K562 (cell line): ENCODE results near the gene NME9. TPM values are rescaled to one million over a fixed set of nuclear protein-coding genes. Genes with fewer than 3 reads are reported as not detected.
A peak's percentile ranks its signal among the peaks of the same experiment; 100 is the strongest.

Experiments
- ATAC-seq: fragments of 200-7000 bp; cut with Tn5 transposase; 3 replicates; pipeline ENCODE4 v1.9.1; 2020; ENCODE audit warnings: moderate library complexity
- Bru-seq: library from RNA; stranded (reverse); fragments of 400-500 nt; gene quantifications from one replicate; lab custom pipeline; 2021; lab: Mats Ljungman, UMichigan
- BruChase-seq, 2 experiments: library from RNA; stranded (reverse); fragments of 400-500 nt; gene quantifications; one replicate each; lab custom pipeline; 2021; lab: Mats Ljungman, UMichigan
- BruUV-seq: library from RNA; stranded (reverse); fragments of 400-500 nt; replicated peaks from 2 replicates; lab custom pipeline; 2021; lab: Mats Ljungman, UMichigan
- CTCF ChIA-PET: fragments of 300-600 bp; formaldehyde crosslinking; extraction: SDS; loops from one replicate; lab custom pipeline; 2021; ENCODE audit warnings: low intra/inter-chr PET ratio; lab: Yijun Ruan, JAX
- POLR2A ChIA-PET: fragments of 300-600, 350-650 bp; sonication (Branson Sonifier 250); formaldehyde crosslinking; extraction: SDS; loops from one replicate; lab custom pipeline; 2021; ENCODE audit warnings: antibody characterized with exemption, inconsistent platforms; lab: Yijun Ruan, JAX
- DNase-seq, 4 experiments: peaks; one replicate each; pipeline versions ENCODE4 v3.0.0 to v3.0.0-alpha.2; 2011 to 2018; ENCODE audit warnings: low spot score in 3 of 4, mixed read lengths in 3 of 4; ENCODE audit errors: extremely low read depth in 1 of 4
- FAIRE-seq: peaks from 2 replicates; lab custom pipeline; 2011; peaks lifted over from hg19 to GRCh38; lab: Jason Lieb, UNC
- H2AFZ ChIP-seq: 2 replicates; pipeline ENCODE4 v1.6.0; 2011; ENCODE audit warnings: low read depth, low read length, control low read depth, inconsistent platforms
- H3K27ac ChIP-seq: fragments of 200-600 bp; 3 replicates; pipeline ENCODE4 v1.8.0; 2011; ENCODE audit warnings: low read depth, mild to moderate bottlenecking, control low read depth, inconsistent platforms, low read length, moderate library complexity, mixed read lengths; ENCODE audit errors: extremely low read depth
- H3K27me3 ChIP-seq, 2 experiments: fragments of 300-600 bp in 1 of 2; 2 replicates in 1 of 2; 3 replicates in 1 of 2; pipeline versions ENCODE4 v1.6.0 to v1.8.0; 2011; ENCODE audit warnings: inconsistent platforms in 2 of 2, low read length in 2 of 2, mild to moderate bottlenecking in 1 of 2, mixed read lengths in 1 of 2, moderate library complexity in 1 of 2; ENCODE audit not compliant: control insufficient read depth in 2 of 2, insufficient read depth in 2 of 2
- H3K36me3 ChIP-seq: fragments of 300-600 bp; 3 replicates; pipeline ENCODE4 v1.8.0; 2011; ENCODE audit warnings: mild to moderate bottlenecking, low read length, inconsistent platforms; ENCODE audit not compliant: control insufficient read depth, insufficient read depth
- H3K4me1 ChIP-seq, 2 experiments: fragments of 200-600 bp in 1 of 2; replicated peaks in 1 of 2; 2 replicates in 1 of 2; 3 replicates in 1 of 2; pipeline versions ENCODE4 v1.5.1 to v1.8.0; 2011; ENCODE audit warnings: inconsistent platforms in 2 of 2, low read length in 2 of 2, mild to moderate bottlenecking in 1 of 2, mixed read lengths in 1 of 2, moderate library complexity in 1 of 2; ENCODE audit not compliant: control insufficient read depth in 2 of 2, insufficient read depth in 2 of 2
- H3K4me2 ChIP-seq: 2 replicates; pipeline ENCODE4 v1.6.1; 2011; ENCODE audit warnings: low read length, control low read depth, inconsistent platforms, mixed read lengths; ENCODE audit not compliant: insufficient read depth
- H3K4me3 ChIP-seq: fragments of 200-600 bp; sonication (generic), shearing (Covaris generic); 2 replicates; pipeline ENCODE4 v1.5.1; 2016; ENCODE audit warnings: control low read depth, inconsistent platforms
- H3K79me2 ChIP-seq: fragments of 200-600 bp; 3 replicates; pipeline ENCODE4 v1.8.0; 2011; ENCODE audit warnings: low read length, inconsistent platforms; ENCODE audit not compliant: control insufficient read depth, insufficient read depth
- H3K9ac ChIP-seq, 2 experiments: 2 replicates each; pipeline versions ENCODE4 v1.6.0 to v1.6.1; 2011; ENCODE audit warnings: low read depth in 2 of 2, low read length in 2 of 2, control low read depth in 1 of 2, inconsistent platforms in 1 of 2, mild to moderate bottlenecking in 1 of 2, mixed read lengths in 1 of 2; ENCODE audit not compliant: insufficient read depth in 1 of 2
- H3K9me1 ChIP-seq: one replicate; pipeline ENCODE4 v1.6.0; 2011; ENCODE audit warnings: inconsistent platforms, mild to moderate bottlenecking, low read length, moderate library complexity; ENCODE audit not compliant: control insufficient read depth, insufficient read depth
- H3K9me3 ChIP-seq: replicated peaks from 2 replicates; pipeline ENCODE4 v1.5.1; 2011; ENCODE audit warnings: low read depth, low read length, inconsistent platforms; ENCODE audit not compliant: control insufficient read depth, insufficient read depth
- H4K20me1 ChIP-seq: replicated peaks from 2 replicates; pipeline ENCODE4 v1.6.1; 2011; ENCODE audit warnings: low read length, inconsistent platforms, mixed read lengths; ENCODE audit not compliant: control insufficient read depth, insufficient read depth
- BDP1 ChIP-seq: IDR thresholded peaks from 3 replicates; pipeline ENCODE4 v1.6.1; 2011; ENCODE audit not compliant: insufficient read length, insufficient read depth
- CAMTA2 ChIP-seq: fragments of 250-450 bp; sonication (Bioruptor Pico); conservative IDR thresholded peaks from 2 replicates; pipeline ENCODE4 v1.5.1; 2022
- FOXJ2 ChIP-seq: fragments of 200-800 bp; sonication (Bioruptor generic); IDR thresholded peaks from 2 replicates; pipeline ENCODE4 v1.6.1; 2016; ENCODE audit warnings: missing genetic modification characterization, missing compliant biosample characterization
- POLR2AphosphoS2 ChIP-seq: IDR thresholded peaks from 2 replicates; pipeline ENCODE4 v1.6.1; 2012; ENCODE audit warnings: low read length, improper control_type of control experiment
- RBM15 ChIP-seq: fragments of 200-400 bp; formaldehyde crosslinking; IDR thresholded peaks from 2 replicates; pipeline ENCODE4 v1.6.1; 2018; ENCODE audit warnings: mild to moderate bottlenecking, low read length, moderate library complexity; ENCODE audit not compliant: insufficient read depth
- RCOR1 ChIP-seq, 2 experiments: IDR thresholded peaks; 2 replicates each; pipeline ENCODE4 v1.6.1; 2012; ENCODE audit warnings: low read depth in 2 of 2, low read length in 2 of 2, borderline replicate concordance in 1 of 2, improper control_type of control experiment in 1 of 2
- SMARCC2 ChIP-seq: fragments of 450-650 bp; IDR thresholded peaks from 2 replicates; pipeline ENCODE4 v1.6.1; 2017; ENCODE audit warnings: antibody characterized with exemption, moderate library complexity, mild to moderate bottlenecking, low read depth
- TCF3 ChIP-seq: sonication (generic); formaldehyde crosslinking; IDR thresholded peaks from 2 replicates; pipeline ENCODE4 v1.4.0; 2020; ENCODE audit warnings: mild to moderate bottlenecking, missing genetic modification reagents
- WGBS: fragments of 100-300 bp; shearing (Covaris generic); methylation state at CpG from one replicate; pipeline ENCODE4 v1.1.6; 2016; ENCODE audit warnings: low coverage, mixed read lengths; ENCODE audit not compliant: insufficient coverage; ENCODE audit errors: missing lambda C conversion rate; 5-methylcytosine and 5-hydroxymethylcytosine counted together
- in situ Hi-C: fragments of 300-500 bp; cut with MboI; formaldehyde crosslinking; loops from 4 replicates; pipeline ENCODE4 v1.15.0; 2018; ENCODE audit warnings: inconsistent platforms, mixed read lengths
- intact Hi-C: fragments of 100-400 bp; cut with micrococcal nuclease; formaldehyde crosslinking; loops from 2 replicates; pipeline ENCODE4 v1.14.2; 2022
- long read RNA-seq, 3 experiments: library from polyadenylated mRNA in 2 of 3; library from RNA in 1 of 3; unstranded in 2 of 3; stranded (forward) in 1 of 3; transcript quantifications; one replicate each; pipeline ENCODE4 v2.0.0, GENCODE V29; 2019 to 2022
- polyA minus RNA-seq, 3 experiments: library from RNA; depleted of rRNA, polyadenylated mRNA; stranded (reverse); fragments of >200 nt; gene quantifications; 2 replicates each; pipeline ENCODE4 v1.2.3, GENCODE V29; 2011
- polyA plus RNA-seq, 8 experiments: library from polyadenylated mRNA; depleted of rRNA in 4 of 8; stranded (reverse) in 5 of 8; unstranded in 3 of 8; fragments of >200 nt; fragmentation: Nextera tagmentation in 2 of 8; fragmentation: Illumina TruSeq in 1 of 8; extraction: Ambion mirVana in 2 of 8; extraction: Trizol in 1 of 8; gene quantifications; 2 replicates each; pipeline versions ENCODE4 v1.2.1 to v1.2.3, GENCODE V29; 2011 to 2014; ENCODE audit warnings: inconsistent platforms in 1 of 8, missing spikeins in 1 of 8
- total RNA-seq, 7 experiments: library from RNA; depleted of rRNA in 6 of 7; stranded (reverse); fragments of >200 nt in 6 of 7; fragmentation: Illumina TruSeq in 2 of 7; extraction: Trizol in 2 of 7; gene quantifications; 2 replicates each; pipeline versions ENCODE4 v1.2.1 to v1.2.3, GENCODE V29; 2011 to 2021; ENCODE audit warnings: low replicate concordance in 1 of 7
- TF ChIP-seq, protein P1 (sequence below): fragments of 200-800 bp; sonication (Bioruptor generic); IDR thresholded peaks from 2 replicates; pipeline ENCODE4 v1.6.1; 2017; ENCODE audit warnings: missing genetic modification characterization, missing compliant biosample characterization
- TF ChIP-seq, protein P2 (sequence below): sonication (generic); formaldehyde crosslinking; IDR thresholded peaks from 2 replicates; pipeline ENCODE4 v1.8.1; 2022; ENCODE audit warnings: missing genetic modification reagents

Gene NME9, protein sequence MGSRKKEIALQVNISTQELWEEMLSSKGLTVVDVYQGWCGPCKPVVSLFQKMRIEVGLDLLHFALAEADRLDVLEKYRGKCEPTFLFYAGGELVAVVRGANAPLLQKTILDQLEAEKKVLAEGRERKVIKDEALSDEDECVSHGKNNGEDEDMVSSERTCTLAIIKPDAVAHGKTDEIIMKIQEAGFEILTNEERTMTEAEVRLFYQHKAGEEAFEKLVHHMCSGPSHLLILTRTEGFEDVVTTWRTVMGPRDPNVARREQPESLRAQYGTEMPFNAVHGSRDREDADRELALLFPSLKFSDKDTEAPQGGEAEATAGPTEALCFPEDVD
- total RNA-seq (2011; cell fraction: chromatin; rRNA removed; ENCODE audit: low replicate concordance): not detected in 2 replicates
- not detected in 2 replicates for total RNA-seq (2011; cell fraction: nucleolus; rRNA removed)
- 0.66 TPM in 1 of 2 replicates, not detected in the other for total RNA-seq (2011; cell fraction: nucleoplasm; rRNA removed)
- total RNA-seq (2014; rRNA removed) (not detected in 2 replicates), total RNA-seq (2014; rRNA removed; fragmentation: Illumina TruSeq; extraction: Trizol) (not detected in 2 replicates), total RNA-seq (2015; rRNA removed; fragmentation: Illumina TruSeq; extraction: Trizol) (not detected in 2 replicates), total RNA-seq (2021) (not detected in 2 replicates), polyA plus RNA-seq (2011; rRNA removed) (0.04 TPM in 1 of 2 replicates, not detected in the other), polyA plus RNA-seq (2014; fragmentation: Illumina TruSeq; extraction: Trizol) (not detected in 2 replicates), polyA plus RNA-seq (2014; fragmentation: Nextera tagmentation; extraction: Ambion mirVana) (under 1 TPM; 0.13 to 0.15 TPM), polyA plus RNA-seq (2014; rRNA removed) (0.05 TPM in 1 of 2 replicates, not detected in the other), polyA minus RNA-seq (2011; rRNA and poly(A)+ RNA removed) (not detected in 2 replicates), Bru-seq, nascent RNA (percentile 5 among the genes with signal in this experiment), BruChase-seq, experiment 1, labeled RNA remaining after a 2-hour chase (percentile 3 among the genes with signal in this experiment), BruChase-seq, experiment 2, labeled RNA remaining after a 6-hour chase (percentile 8 among the genes with signal in this experiment)
- 0.06 TPM in 1 of 2 replicates, not detected in the other for polyA plus RNA-seq (2011; cell fraction: cytosol; rRNA removed)
- polyA plus RNA-seq (2011; cell fraction: nucleus; rRNA removed): 0.15 and 0.31 TPM in 2 replicates
- 0.48 and 0.93 TPM in 2 replicates for polyA plus RNA-seq (2012)
- not detected in 2 replicates for polyA minus RNA-seq (2011; cell fraction: cytosol; rRNA and poly(A)+ RNA removed)
- 0.13 TPM in 1 of 2 replicates, not detected in the other for polyA minus RNA-seq (2011; cell fraction: nucleus; rRNA and poly(A)+ RNA removed)
- long read RNA-seq, experiment 1, partial matches to known transcripts: 0 of 14 reads
- long read RNA-seq, experiment 1, other reads (novel, unspliced or antisense): 14 of 14 reads
- long read RNA-seq, experiment 2: 0 reads
- long read RNA-seq, experiment 3: 0 reads

DNA sequence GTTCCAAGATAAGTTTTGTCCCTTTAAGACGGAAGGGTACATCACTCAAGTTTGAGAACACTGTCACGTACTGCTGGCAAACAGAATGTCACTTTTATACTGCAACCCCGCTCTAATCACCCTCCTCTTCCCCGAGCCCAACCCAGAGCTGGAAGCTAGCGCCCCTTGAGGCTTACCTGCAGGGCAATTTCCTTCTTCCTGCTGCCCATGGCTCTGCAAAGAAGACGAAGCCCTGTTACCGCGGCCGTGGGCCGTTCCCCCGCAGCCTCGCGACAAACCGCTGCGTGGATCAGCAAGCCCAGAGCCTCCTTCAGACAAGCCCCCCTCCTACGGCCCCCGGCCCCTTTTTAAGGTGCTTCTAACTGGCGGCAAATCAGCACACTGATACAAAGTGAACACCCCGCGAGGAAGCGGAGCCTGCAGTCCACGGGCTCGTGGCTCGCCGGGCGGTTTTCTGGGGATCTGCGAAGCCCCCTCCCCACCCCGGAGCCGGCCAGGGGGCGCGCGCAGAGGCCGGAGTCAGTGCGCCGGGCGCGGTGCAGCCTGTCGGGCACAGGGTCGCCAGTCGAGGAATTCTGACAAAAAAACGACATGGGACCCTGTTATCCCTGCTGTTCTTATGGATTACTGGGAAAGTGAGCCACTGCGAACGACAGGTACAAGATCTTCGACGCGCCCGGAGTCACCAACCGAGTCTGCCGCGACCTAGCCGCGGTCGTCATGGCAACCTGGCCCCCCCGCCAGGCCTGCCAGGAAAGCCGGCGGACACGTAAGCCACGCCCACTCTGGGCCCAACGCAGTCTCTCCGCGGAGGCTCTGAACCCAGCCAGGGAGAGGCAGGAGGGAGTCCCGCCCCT is at the start of gene NME9:
TSS of gene NME9 (minus strand) at position 725 of the 857 bp plus-strand sequence. CDS start at position 209, 516 bp downstream.
- no peaks in the 10 kb centered on the region; a peak in 1 of 5 replicates for H3K27me3 ChIP-seq
- intact Hi-C loops: loop anchor here (1.0 to 10.0 kb wide), 2 partner anchors 149 to 265 kb away; no protein-coding TSS in a partner anchor
- no peaks in the 10 kb centered on the region for H4K20me1 ChIP-seq
- peak within 1 kb of the TSS; percentile 90 for H2AFZ ChIP-seq
- H3K4me2 ChIP-seq: peak within 1 kb of the TSS; percentile 83
- peaks cover 7 to 10% of the 10 kb centered on the region in 2 experiments; a peak in 4 of 5 replicates for H3K4me1 ChIP-seq
- no peaks in the 10 kb centered on the region for H3K36me3 ChIP-seq
- ChIA-PET POLR2A (interaction anchor here (1.0 to 1.2 kb wide), 3 partner anchors 14 to 34 kb away, joined by 3 read pairs; no protein-coding TSS in a partner anchor), CTCF (interaction anchor here (0.5 kb wide), 1 partner anchor 591 kb away, joined by 3 read pairs; no protein-coding TSS in a partner anchor)
- in situ Hi-C loops: no loop called here
- H3K9ac ChIP-seq: peak within 1 kb of the TSS; percentile 30 to 90; a peak in 3 of 4 replicates
- H3K27ac ChIP-seq: no peak within 1 kb of the TSS
- H3K4me3 ChIP-seq: peak within 1 kb of the TSS; percentile 57
- no TSS peak for BruUV-seq
- DNase-seq: peak; percentile 86 to 95 (median 92)
- WGBS: under 1% methylated on average over 48 of the region's 62 CpGs
- H3K9me3 ChIP-seq: no peaks in the 10 kb centered on the region
- FAIRE-seq: peak; percentile 88
- peak; percentile 94 for ATAC-seq
- no peaks in the 10 kb centered on the region for H3K79me2 ChIP-seq
- no peaks in the 10 kb centered on the region for H3K9me1 ChIP-seq
- TF ChIP-seq SMARCC2 (no peak), RBM15 (no peak), CAMTA2 (no peak), BDP1 (no peak), FOXJ2 (tag) (no peak), TCF3 (CRISPR knock-in tag) (no peak), RCOR1 (IDR thresholded peaks at IDR 0.05; ENCODE audit: borderline replicate concordance in 1 of 2, low read depth in 2 of 2, low read length in 2 of 2) (0 out of 4 replicates have a peak, but pooled peaks of 1 of the 2 experiments have one; percentile 7), POLR2AphosphoS2 (no peak)
- TF ChIP-seq, protein P1, sequence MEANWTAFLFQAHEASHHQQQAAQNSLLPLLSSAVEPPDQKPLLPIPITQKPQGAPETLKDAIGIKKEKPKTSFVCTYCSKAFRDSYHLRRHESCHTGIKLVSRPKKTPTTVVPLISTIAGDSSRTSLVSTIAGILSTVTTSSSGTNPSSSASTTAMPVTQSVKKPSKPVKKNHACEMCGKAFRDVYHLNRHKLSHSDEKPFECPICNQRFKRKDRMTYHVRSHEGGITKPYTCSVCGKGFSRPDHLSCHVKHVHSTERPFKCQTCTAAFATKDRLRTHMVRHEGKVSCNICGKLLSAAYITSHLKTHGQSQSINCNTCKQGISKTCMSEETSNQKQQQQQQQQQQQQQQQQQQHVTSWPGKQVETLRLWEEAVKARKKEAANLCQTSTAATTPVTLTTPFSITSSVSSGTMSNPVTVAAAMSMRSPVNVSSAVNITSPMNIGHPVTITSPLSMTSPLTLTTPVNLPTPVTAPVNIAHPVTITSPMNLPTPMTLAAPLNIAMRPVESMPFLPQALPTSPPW (CRISPR knock-in tag): peak; percentile 97
- TF ChIP-seq, protein P2, sequence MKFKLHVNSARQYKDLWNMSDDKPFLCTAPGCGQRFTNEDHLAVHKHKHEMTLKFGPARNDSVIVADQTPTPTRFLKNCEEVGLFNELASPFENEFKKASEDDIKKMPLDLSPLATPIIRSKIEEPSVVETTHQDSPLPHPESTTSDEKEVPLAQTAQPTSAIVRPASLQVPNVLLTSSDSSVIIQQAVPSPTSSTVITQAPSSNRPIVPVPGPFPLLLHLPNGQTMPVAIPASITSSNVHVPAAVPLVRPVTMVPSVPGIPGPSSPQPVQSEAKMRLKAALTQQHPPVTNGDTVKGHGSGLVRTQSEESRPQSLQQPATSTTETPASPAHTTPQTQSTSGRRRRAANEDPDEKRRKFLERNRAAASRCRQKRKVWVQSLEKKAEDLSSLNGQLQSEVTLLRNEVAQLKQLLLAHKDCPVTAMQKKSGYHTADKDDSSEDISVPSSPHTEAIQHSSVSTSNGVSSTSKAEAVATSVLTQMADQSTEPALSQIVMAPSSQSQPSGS: no peak
